GM19467 (cell line): ENCODE results near the gene POSTN.

Experiments
- ATAC-seq: cut with Tn5 transposase; IDR thresholded peaks from one replicate; pipeline ENCODE4 v1.9.1; 2021; ENCODE audit warnings: mild to moderate bottlenecking, moderate library complexity; ENCODE audit not compliant: unreplicated experiment

The POSTN gene

DNA sequence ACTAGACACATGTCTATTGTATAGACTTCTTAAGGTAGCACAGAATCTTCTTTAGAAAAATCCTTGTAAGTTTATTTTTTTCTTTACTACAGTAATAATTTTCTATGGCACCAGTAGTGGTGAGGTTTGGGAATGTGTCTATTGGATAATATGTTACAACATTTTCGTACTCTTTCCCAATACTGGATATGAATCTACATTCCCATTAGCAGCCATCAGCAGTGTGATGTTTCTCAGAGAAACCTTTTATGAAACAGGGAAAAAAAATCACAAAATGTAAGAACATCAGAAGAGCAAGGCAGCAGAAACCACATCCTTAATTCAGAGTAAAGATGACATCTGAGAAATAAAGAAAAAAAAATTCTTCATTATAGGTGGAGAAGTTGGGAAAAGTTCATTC, 83.3 kb downstream of the POSTN start:
- ATAC-seq = no peak
